ENCODE measurements around the gene MAP1S.
A peak's percentile ranks its signal among the peaks of the same experiment; 100 is the strongest.

MAP1S gene

DNA sequence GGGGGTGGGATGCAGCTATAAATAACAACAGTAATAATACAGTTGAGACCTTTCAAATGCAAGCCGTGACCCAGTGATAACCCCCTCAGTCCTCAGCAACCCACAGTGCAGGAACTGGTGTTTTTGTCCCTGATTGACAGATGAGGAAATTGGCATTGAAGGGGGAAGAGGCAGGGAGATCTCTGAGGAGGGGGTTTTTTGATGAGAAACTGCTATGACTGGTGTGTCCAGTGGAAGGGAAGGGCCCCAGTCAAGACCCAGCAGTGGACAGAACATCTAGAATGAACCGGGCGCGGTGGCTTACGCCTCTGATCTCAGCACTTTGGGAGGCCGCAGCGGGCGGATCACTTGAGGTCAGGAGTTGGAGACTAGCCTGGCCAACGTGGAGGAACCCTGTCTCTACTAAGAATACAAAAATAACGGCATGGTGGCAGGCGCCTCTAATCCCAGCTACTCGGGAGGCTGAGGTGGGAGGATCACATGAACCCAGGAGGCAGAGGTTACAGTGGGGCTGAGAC lies 1.9 kb downstream of the MAP1S start:
- TF ChIP-seq, protein P1, sequence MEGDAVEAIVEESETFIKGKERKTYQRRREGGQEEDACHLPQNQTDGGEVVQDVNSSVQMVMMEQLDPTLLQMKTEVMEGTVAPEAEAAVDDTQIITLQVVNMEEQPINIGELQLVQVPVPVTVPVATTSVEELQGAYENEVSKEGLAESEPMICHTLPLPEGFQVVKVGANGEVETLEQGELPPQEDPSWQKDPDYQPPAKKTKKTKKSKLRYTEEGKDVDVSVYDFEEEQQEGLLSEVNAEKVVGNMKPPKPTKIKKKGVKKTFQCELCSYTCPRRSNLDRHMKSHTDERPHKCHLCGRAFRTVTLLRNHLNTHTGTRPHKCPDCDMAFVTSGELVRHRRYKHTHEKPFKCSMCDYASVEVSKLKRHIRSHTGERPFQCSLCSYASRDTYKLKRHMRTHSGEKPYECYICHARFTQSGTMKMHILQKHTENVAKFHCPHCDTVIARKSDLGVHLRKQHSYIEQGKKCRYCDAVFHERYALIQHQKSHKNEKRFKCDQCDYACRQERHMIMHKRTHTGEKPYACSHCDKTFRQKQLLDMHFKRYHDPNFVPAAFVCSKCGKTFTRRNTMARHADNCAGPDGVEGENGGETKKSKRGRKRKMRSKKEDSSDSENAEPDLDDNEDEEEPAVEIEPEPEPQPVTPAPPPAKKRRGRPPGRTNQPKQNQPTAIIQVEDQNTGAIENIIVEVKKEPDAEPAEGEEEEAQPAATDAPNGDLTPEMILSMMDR (IDR thresholded peaks at IDR 0.05) = no peak

DNA sequence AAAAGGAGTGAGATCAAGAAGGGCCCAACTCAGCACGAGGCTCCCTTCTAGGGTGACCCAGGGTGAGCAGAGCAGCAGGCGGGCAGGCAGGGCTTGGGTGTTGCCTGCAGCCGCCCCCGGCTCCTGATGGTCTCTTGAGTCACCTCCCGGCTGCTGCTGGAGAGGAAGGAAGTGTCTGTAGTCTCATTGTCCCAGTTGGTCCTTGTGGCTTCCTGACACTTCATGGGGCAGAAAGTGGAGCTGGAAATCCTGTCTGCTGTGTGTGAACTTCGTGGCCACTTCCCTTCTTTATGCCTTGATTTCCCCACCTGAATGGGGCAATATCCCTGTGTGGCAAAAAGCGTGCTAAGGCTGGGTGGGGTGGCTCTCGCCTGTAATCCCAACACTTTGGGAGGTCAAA lies 2.5 kb downstream of the MAP1S start:
- TF ChIP-seq, protein P1 (IDR thresholded peaks at IDR 0.05) = no peak

DNA sequence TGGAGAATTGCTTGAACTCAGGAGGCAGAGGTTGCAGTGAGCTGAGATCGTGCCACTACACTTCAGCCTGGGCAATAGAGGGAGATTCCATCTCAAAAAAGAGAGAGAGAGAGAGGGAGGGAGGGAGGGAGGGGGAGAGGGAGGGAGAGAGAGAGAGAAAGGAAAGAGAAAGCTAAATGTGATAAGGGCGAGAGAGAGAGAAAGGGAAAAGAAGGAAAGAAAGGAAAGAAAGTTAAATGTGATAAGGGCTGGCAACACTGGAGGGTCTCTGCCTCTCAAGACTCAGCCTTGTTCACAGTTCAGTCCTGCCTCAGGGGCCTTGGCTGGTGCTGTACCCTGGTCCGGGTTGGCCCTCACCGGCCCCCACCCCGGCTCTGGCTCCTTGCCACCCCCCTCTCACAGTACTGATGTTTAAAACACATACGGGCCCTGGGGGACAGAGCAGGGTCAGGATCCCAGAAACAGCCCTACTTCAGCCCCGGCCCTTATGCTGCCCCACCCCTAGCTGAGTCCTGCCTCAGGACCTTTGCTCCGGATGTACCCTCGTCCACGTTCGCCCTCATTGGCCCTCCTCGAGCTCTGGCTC lies 3.5 kb downstream of the MAP1S start:
- TF ChIP-seq, protein P1 (IDR thresholded peaks at IDR 0.05) = no peak

DNA sequence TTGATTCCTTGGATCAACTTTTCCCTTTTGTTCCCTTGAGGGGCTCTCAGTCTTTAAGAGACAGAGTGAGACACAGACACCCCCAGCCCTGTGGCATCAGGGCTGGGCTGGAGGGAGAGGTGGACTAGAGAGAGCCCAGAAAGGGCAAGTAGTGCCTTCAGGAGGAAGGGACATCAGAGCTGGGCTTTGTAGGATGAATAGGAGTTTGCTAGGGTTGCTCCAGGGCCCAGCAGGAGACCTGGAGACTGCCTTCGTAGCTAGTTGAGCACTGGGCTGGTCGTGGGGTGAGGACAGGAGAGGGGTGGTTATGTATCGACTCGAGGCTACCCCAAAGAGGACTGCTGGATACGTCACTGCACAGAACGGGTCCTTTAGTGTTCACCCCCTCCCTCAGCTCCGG lies 5.4 kb downstream of the MAP1S start:
- TF ChIP-seq, protein P1 (IDR thresholded peaks at IDR 0.05) = no peak

DNA sequence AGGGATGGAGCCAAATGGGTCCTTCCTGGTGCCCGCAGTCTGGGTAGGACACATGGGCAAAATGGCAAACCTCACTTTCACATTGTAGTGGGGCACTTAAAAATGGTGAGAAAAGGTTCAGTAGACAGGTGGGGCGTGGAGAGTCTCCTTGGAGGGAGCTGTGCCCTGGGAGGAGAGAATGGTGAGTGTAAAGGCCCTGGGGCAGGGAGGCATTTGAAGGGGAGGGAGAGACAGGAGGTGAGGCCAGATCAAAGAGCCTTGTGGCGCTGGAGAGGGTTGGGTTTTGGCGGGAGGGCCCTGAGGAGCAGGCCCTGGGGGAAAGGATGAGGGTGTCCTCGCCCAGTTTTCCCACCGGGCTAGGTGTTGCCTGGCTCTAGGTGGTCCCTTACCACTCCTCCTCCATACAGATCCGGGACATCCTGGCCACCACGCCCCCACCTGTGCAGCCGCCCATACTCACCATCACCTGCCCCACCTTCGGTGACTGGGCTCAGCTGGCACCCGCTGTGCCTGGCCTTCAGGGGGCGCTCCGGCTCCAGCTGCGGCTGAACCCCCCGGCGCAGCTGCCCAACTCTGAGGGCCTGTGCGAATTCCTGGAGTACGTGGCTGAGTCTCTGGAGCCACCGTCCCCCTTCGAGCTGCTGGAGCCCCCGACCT lies 6.3 kb downstream of the MAP1S start:
- TF ChIP-seq, protein P1 (IDR thresholded peaks at IDR 0.05) = peak; percentile 44

- TF ChIP-seq, protein P1 (IDR thresholded peaks at IDR 0.05) = no peak
These were observed 7.0 kb downstream of the MAP1S start for GRCh38 chr19:17726136-17726741.

- TF ChIP-seq, protein P1 (IDR thresholded peaks at IDR 0.05) = no peak
These were observed 7.9 kb downstream of the MAP1S start for GRCh38 chr19:17726964-17727773.

Data from LNCAP (cell line).